HG03097 (cell line): ENCODE measurements around the gene SPECC1.
"Not testable (repeated sequence)": the region's sequence is repeated elsewhere in the genome, so short reads cannot be mapped to it uniquely, and the experiment has no call there.

Source experiments
- ATAC-seq: cut with Tn5 transposase; IDR thresholded peaks from one replicate; pipeline ENCODE4 v1.9.1; 2021; ENCODE audit not compliant: unreplicated experiment, low FRiP score

The SPECC1 gene

GRCh38 chr17:20066253-20066652 is 57.1 kb downstream of the SPECC1 start:
- no peak for ATAC-seq

GRCh38 chr17:20067711-20068110 is 58.6 kb downstream of the SPECC1 start:
- no peak for ATAC-seq

GRCh38 chr17:20068445-20068844 is 59.3 kb downstream of the SPECC1 start:
- ATAC-seq, result no peak

GRCh38 chr17:20071824-20072691 is 62.9 kb downstream of the SPECC1 start:
- no peak for ATAC-seq

- ATAC-seq, result no peak
Measured at GRCh38 chr17:20072692-20072992, 63.5 kb downstream of the SPECC1 start.

GRCh38 chr17:20073055-20073979 is 64.2 kb downstream of the SPECC1 start:
- no peak for ATAC-seq

- ATAC-seq, result no peak
Measured at GRCh38 chr17:20074001-20074400, 64.8 kb downstream of the SPECC1 start.

- ATAC-seq, result no peak
Measured at GRCh38 chr17:20074489-20074888, 65.3 kb downstream of the SPECC1 start.

GRCh38 chr17:20076137-20076536 is 67.0 kb downstream of the SPECC1 start:
- ATAC-seq, result not testable (repeated sequence)

GRCh38 chr17:20077978-20078685 is 69.0 kb downstream of the SPECC1 start:
- ATAC-seq, result no peak

GRCh38 chr17:20080513-20080912 is 71.4 kb downstream of the SPECC1 start:
- no peak for ATAC-seq

GRCh38 chr17:20083156-20083859 is 74.1 kb downstream of the SPECC1 start:
- ATAC-seq, result no peak

- ATAC-seq, result no peak
Measured at GRCh38 chr17:20084621-20085282, 75.6 kb downstream of the SPECC1 start.

- ATAC-seq, result no peak
Measured at GRCh38 chr17:20085283-20085845, 76.2 kb downstream of the SPECC1 start.

GRCh38 chr17:20086416-20087076 is 77.4 kb downstream of the SPECC1 start:
- ATAC-seq, result no peak

- ATAC-seq, result no peak
Measured at GRCh38 chr17:20087538-20088250, 78.5 kb downstream of the SPECC1 start.

GRCh38 chr17:20089756-20090547 is 80.8 kb downstream of the SPECC1 start:
- ATAC-seq, result no peak
